IPS-18c (cell line): ENCODE data around the gene DFFB.
"Not testable (repeated sequence)": the region's sequence is repeated elsewhere in the genome, so short reads cannot be mapped to it uniquely, and the experiment has no call there.

ENCODE experiments used
- H3K4me3 ChIP-seq: 2 replicates; pipeline ENCODE4 v1.7.0; 2013; ENCODE audit warnings: low read depth, mild to moderate bottlenecking, low read length, moderate library complexity; ENCODE audit not compliant: insufficient read depth
- H3K9me3 ChIP-seq: one replicate; pipeline ENCODE4 v1.6.1; 2013; ENCODE audit warnings: mild to moderate bottlenecking, low read length, moderate library complexity; ENCODE audit not compliant: control insufficient read depth, insufficient read depth

The DFFB gene

GRCh38 chr1:3856923-3857790 is at the start of gene DFFB, which contains the start of gene CEP104:
Gene DFFB, plus strand, starts transcription at chr1:3857476. Its CDS starts 128 bp downstream, at chr1:3857604.
Gene CEP104, minus strand, starts transcription at chr1:3857211. Its CDS starts 4,804 bp downstream, at chr1:3852407.
- peak within 1 kb of the TSS; percentile 90 for H3K4me3 ChIP-seq
- no peaks in the 10 kb centered on the region for H3K9me3 ChIP-seq

GRCh38 chr1:3807769-3808168 is 49.5 kb upstream of the DFFB start:
- H3K9me3 ChIP-seq = peaks cover 7% of the 10 kb centered on the region
- H3K4me3 ChIP-seq = no peak overlapping the region; the same call in 1 of the 2 replicates

- no peak overlapping the region for H3K4me3 ChIP-seq
- peaks cover 7% of the 10 kb centered on the region for H3K9me3 ChIP-seq
Observed at GRCh38 chr1:3809680-3810079, 47.6 kb upstream of the DFFB start.

- not testable (repeated sequence) for H3K4me3 ChIP-seq, H3K9me3 ChIP-seq
Observed at GRCh38 chr1:3810149-3810761, 47.0 kb upstream of the DFFB start.

- H3K4me3 ChIP-seq = no peak overlapping the region
Observed at GRCh38 chr1:3811595-3811911, 45.7 kb upstream of the DFFB start.

GRCh38 chr1:3814065-3814464 is 43.2 kb upstream of the DFFB start:
- Histone ChIP-seq H3K4me3 (no peak overlapping the region), H3K9me3 (no peaks in the 10 kb centered on the region)

More at GRCh38 chr1:3811595-3811911, 45.7 kb upstream of the DFFB start:
- H3K9me3 ChIP-seq = peaks cover 5% of the 10 kb centered on the region

- no peak overlapping the region for H3K4me3 ChIP-seq
- no peaks in the 10 kb centered on the region for H3K9me3 ChIP-seq
Observed at GRCh38 chr1:3814771-3815561, 42.3 kb upstream of the DFFB start.

- no peaks in the 10 kb centered on the region for H3K9me3 ChIP-seq
- no peak overlapping the region for H3K4me3 ChIP-seq
Observed at GRCh38 chr1:3816331-3817137, 40.7 kb upstream of the DFFB start.

- Histone ChIP-seq H3K4me3 (no peak overlapping the region), H3K9me3 (no peaks in the 10 kb centered on the region)
Observed at GRCh38 chr1:3817138-3817740, 40.0 kb upstream of the DFFB start.

GRCh38 chr1:3817821-3818597 is 39.3 kb upstream of the DFFB start:
- no peak overlapping the region for H3K4me3 ChIP-seq
- H3K9me3 ChIP-seq = no peaks in the 10 kb centered on the region

GRCh38 chr1:3819771-3820200 is 37.5 kb upstream of the DFFB start:
- no peaks in the 10 kb centered on the region for H3K9me3 ChIP-seq
- H3K4me3 ChIP-seq = no peak overlapping the region

- Histone ChIP-seq H3K4me3 (no peak overlapping the region), H3K9me3 (no peaks in the 10 kb centered on the region)
Observed at GRCh38 chr1:3820316-3820715, 37.0 kb upstream of the DFFB start.

GRCh38 chr1:3821004-3821403 is 36.3 kb upstream of the DFFB start:
- H3K9me3 ChIP-seq = no peaks in the 10 kb centered on the region
- H3K4me3 ChIP-seq = no peak overlapping the region

GRCh38 chr1:3821447-3821846 is 35.8 kb upstream of the DFFB start:
- no peaks in the 10 kb centered on the region for H3K9me3 ChIP-seq
- no peak overlapping the region for H3K4me3 ChIP-seq

- no peaks in the 10 kb centered on the region for H3K9me3 ChIP-seq
- H3K4me3 ChIP-seq = no peak overlapping the region
Observed at GRCh38 chr1:3821908-3822307, 35.4 kb upstream of the DFFB start.

- H3K9me3 ChIP-seq = no peaks in the 10 kb centered on the region
- H3K4me3 ChIP-seq = no peak overlapping the region
Observed at GRCh38 chr1:3822421-3822820, 34.9 kb upstream of the DFFB start.
